Vagina (tissue), 2 donors: ENCODE data around the gene ZNF175.

Experiments
- POLR2AphosphoS5 ChIP-seq, 2 donors: sonication (generic); formaldehyde crosslinking; IDR thresholded peaks; one replicate each; pipeline ENCODE4 v1.9.0; 2017; ENCODE audit warnings: antibody characterized with exemption in 2 of 2, mild to moderate bottlenecking in 2 of 2, low read depth in 1 of 2; ENCODE audit not compliant: insufficient read depth in 1 of 2
- TF ChIP-seq, protein P1 (sequence below), 3 experiments: fragments of 450-650 bp in 2 of 3; fragments of 200-600 bp in 1 of 3; sonication (generic) in 1 of 3; IDR thresholded peaks; one replicate each; pipeline ENCODE4 v1.5.1; 2017 to 2019; ENCODE audit warnings: antibody characterized with exemption in 3 of 3, mild to moderate bottlenecking in 2 of 3, moderate library complexity in 2 of 3

DNA sequence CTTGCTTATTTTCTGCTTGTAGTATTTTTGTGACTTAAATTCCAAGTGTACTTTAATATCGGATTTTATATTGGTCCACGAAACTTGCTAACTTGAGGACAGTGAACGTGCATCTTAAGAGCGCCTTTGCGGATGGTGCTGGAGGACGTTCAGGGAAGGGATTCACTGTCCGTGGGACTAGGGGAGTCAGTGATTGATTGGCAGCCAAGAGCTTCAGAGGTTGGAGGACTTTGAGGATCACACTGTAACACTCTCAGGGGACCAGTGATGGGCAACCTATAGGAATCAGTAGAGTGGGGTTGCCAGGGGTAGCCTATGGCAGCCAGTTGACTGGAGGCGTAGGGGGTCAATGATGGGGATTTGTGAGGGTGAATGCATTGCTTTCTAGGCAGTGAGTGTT lies 516 bp downstream of the ZNF175 start:
- TF ChIP-seq, protein P1, sequence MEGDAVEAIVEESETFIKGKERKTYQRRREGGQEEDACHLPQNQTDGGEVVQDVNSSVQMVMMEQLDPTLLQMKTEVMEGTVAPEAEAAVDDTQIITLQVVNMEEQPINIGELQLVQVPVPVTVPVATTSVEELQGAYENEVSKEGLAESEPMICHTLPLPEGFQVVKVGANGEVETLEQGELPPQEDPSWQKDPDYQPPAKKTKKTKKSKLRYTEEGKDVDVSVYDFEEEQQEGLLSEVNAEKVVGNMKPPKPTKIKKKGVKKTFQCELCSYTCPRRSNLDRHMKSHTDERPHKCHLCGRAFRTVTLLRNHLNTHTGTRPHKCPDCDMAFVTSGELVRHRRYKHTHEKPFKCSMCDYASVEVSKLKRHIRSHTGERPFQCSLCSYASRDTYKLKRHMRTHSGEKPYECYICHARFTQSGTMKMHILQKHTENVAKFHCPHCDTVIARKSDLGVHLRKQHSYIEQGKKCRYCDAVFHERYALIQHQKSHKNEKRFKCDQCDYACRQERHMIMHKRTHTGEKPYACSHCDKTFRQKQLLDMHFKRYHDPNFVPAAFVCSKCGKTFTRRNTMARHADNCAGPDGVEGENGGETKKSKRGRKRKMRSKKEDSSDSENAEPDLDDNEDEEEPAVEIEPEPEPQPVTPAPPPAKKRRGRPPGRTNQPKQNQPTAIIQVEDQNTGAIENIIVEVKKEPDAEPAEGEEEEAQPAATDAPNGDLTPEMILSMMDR (IDR thresholded peaks at IDR 0.05) = no peak
- no peak for TF ChIP-seq POLR2AphosphoS5 (IDR thresholded peaks at IDR 0.05; ENCODE audit: insufficient read depth in 1 of 2, low read depth in 1 of 2)
